Spleen (tissue), 11 donors: Measurements from ENCODE around the gene OMA1. TPM values are rescaled to one million over a fixed set of nuclear protein-coding genes. Genes with fewer than 3 reads are reported as not detected.

Source experiments
- DNase-seq: peaks from one replicate; pipeline ENCODE4 v3.0.0-alpha.2; 2020
- H3K27ac ChIP-seq, 8 donors: fragments of 200-600 bp; sonication (generic) in 7 of 8; 1 replicate in 4 of 8; 2 replicates in 4 of 8; pipeline versions ENCODE4 v1.5.0 to v1.8.0; 2016 to 2021; ENCODE audit warnings: inconsistent platforms in 4 of 8, mild to moderate bottlenecking in 4 of 8, moderate library complexity in 1 of 8
- H3K27me3 ChIP-seq, 7 donors: fragments of 200-600 bp; sonication (generic) in 6 of 7; replicated peaks in 1 of 7; 1 replicate in 4 of 7; 2 replicates in 3 of 7; pipeline versions ENCODE4 v1.5.0 to v1.8.0; 2016 to 2021; ENCODE audit warnings: inconsistent platforms in 3 of 7, mild to moderate bottlenecking in 1 of 7
- H3K36me3 ChIP-seq, 6 donors: fragments of 200-600 bp; sonication (generic) in 5 of 6; 1 replicate in 4 of 6; 2 replicates in 2 of 6; pipeline versions ENCODE4 v1.5.0 to v1.8.0; 2016 to 2021; ENCODE audit warnings: inconsistent platforms in 2 of 6
- H3K4me1 ChIP-seq, 6 donors: fragments of 200-600 bp; sonication (generic) in 5 of 6; 1 replicate in 3 of 6; 2 replicates in 3 of 6; pipeline versions ENCODE4 v1.5.0 to v1.8.0; 2016 to 2021; ENCODE audit warnings: inconsistent platforms in 3 of 6
- H3K4me3 ChIP-seq, 8 donors: fragments of 200-600 bp; sonication (generic) in 7 of 8; 1 replicate in 4 of 8; 2 replicates in 4 of 8; pipeline versions ENCODE4 v1.5.0 to v1.8.0; 2016 to 2021; ENCODE audit warnings: inconsistent platforms in 4 of 8, mild to moderate bottlenecking in 4 of 8, moderate library complexity in 2 of 8
- H3K9me3 ChIP-seq, 8 donors: fragments of 200-600 bp; sonication (generic) in 7 of 8; 1 replicate in 4 of 8; 2 replicates in 4 of 8; pipeline versions ENCODE4 v1.5.0 to v1.8.0; 2016 to 2021; ENCODE audit warnings: inconsistent platforms in 4 of 8
- POLR2A ChIP-seq, 3 donors: fragments of 450-650 bp; IDR thresholded peaks; one replicate each; pipeline ENCODE4 v1.5.1; 2017; ENCODE audit warnings: antibody characterized with exemption in 3 of 3, mild to moderate bottlenecking in 1 of 3
- POLR2AphosphoS5 ChIP-seq, 3 donors: sonication (generic); formaldehyde crosslinking; IDR thresholded peaks; one replicate each; pipeline ENCODE4 v1.5.1; 2017; ENCODE audit warnings: antibody characterized with exemption in 3 of 3
- WGBS, 5 donors: extraction: QIAGEN DNeasy Blood & Tissue Kit in 3 of 5; methylation state at CpG; one replicate each; pipeline versions ENCODE4 v1.1.5 to v1.1.7; 2013 to 2018; 5-methylcytosine and 5-hydroxymethylcytosine counted together
- intact Hi-C: fragments of 100-400 bp; cut with DNase I; formaldehyde crosslinking; loops from one replicate; pipeline ENCODE4 v1.15.0; 2023; ENCODE audit warnings: low total_unique reads
- polyA plus RNA-seq, 3 donors: library from polyadenylated mRNA; stranded (reverse); fragments of 200-250 nt; gene quantifications; one replicate each; pipeline ENCODE4 v1.2.1, GENCODE V29; 2013
- total RNA-seq, 7 donors: library from RNA; depleted of rRNA in 3 of 7; stranded (reverse); fragments of >200 nt in 3 of 7; fragmentation: NEBNext Ultra II Directional in 4 of 7; extraction: Animal tissue kit (Norgen Biotek cat#: 25700) in 4 of 7; gene quantifications; one replicate each; pipeline versions ENCODE4 v1.1.0 to v1.2.1, GENCODE V29; 2016 to 2021
- TF ChIP-seq, protein P1 (sequence below), 11 experiments: fragments of 200-600 bp in 7 of 11; fragments of 450-650 bp in 4 of 11; sonication (generic) in 4 of 11; IDR thresholded peaks in 8 of 11; conservative IDR thresholded peaks in 3 of 11; 1 replicate in 7 of 11; 2 replicates in 4 of 11; pipeline versions ENCODE4 v1.4.0 to v1.8.0; 2016 to 2021; ENCODE audit warnings: antibody characterized with exemption in 11 of 11, inconsistent platforms in 4 of 11, mild to moderate bottlenecking in 1 of 11
- donor health status: healthy with polysubstance abuse.
- donor health status: DM: no; HTN: no; CAD: no; lungs with moderate emphysema.
- donor health status: DM: no; HTN: no; CAD: no.
- donor health status: Bipolar disorder and iron deficiency.
- donor health status: healthy.
- donor health status: DM: no; HTN: no; CAD: no.
- donor health status: DM: yes; HTN: yes; CAD: no.

Gene OMA1
- total and polyA plus RNA-seq, 10 donors = 19.3 to 48.6 (median 32.5) TPM

- H3K27ac ChIP-seq = no peak overlapping the region
- H3K36me3 ChIP-seq = peaks cover 0 to 7% (median 0%) of the 10 kb centered on the region in 6 donors
- intact Hi-C loops = no loop called here
- TF ChIP-seq POLR2AphosphoS5 (IDR thresholded peaks at IDR 0.05) (no peak), POLR2A (IDR thresholded peaks at IDR 0.05) (no peak)
- TF ChIP-seq, protein P1, sequence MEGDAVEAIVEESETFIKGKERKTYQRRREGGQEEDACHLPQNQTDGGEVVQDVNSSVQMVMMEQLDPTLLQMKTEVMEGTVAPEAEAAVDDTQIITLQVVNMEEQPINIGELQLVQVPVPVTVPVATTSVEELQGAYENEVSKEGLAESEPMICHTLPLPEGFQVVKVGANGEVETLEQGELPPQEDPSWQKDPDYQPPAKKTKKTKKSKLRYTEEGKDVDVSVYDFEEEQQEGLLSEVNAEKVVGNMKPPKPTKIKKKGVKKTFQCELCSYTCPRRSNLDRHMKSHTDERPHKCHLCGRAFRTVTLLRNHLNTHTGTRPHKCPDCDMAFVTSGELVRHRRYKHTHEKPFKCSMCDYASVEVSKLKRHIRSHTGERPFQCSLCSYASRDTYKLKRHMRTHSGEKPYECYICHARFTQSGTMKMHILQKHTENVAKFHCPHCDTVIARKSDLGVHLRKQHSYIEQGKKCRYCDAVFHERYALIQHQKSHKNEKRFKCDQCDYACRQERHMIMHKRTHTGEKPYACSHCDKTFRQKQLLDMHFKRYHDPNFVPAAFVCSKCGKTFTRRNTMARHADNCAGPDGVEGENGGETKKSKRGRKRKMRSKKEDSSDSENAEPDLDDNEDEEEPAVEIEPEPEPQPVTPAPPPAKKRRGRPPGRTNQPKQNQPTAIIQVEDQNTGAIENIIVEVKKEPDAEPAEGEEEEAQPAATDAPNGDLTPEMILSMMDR (IDR thresholded peaks at IDR 0.05 in 8 of 11, conservative IDR thresholded peaks at IDR 0.05 in 3 of 11) = no peak
- DNase-seq = no peak
- H3K4me3 ChIP-seq = no peak overlapping the region
- H3K4me1 ChIP-seq = no peaks in the 10 kb centered on the region
- 84 to 97% (median 91%) methylated on average over 3 of the region's 3 CpGs for WGBS, 5 donors
- no peaks in the 10 kb centered on the region for H3K27me3 ChIP-seq
- H3K9me3 ChIP-seq = no peaks in the 10 kb centered on the region
Measured at GRCh38 chr1:58447042-58447441, 99.5 kb downstream of the OMA1 start.

- no peak overlapping the region for H3K4me3 ChIP-seq
- no peak for DNase-seq
- H3K9me3 ChIP-seq = no peaks in the 10 kb centered on the region
- H3K4me1 ChIP-seq = no peaks in the 10 kb centered on the region
- H3K36me3 ChIP-seq = peaks cover 0 to 14% (median 0%) of the 10 kb centered on the region in 6 donors
- TF ChIP-seq POLR2A (IDR thresholded peaks at IDR 0.05) (no peak), POLR2AphosphoS5 (IDR thresholded peaks at IDR 0.05) (no peak)
- TF ChIP-seq, protein P1 (IDR thresholded peaks at IDR 0.05 in 8 of 11, conservative IDR thresholded peaks at IDR 0.05 in 3 of 11) = no peak
- intact Hi-C loops = no loop called here
- H3K27me3 ChIP-seq = no peaks in the 10 kb centered on the region
- H3K27ac ChIP-seq = no peak overlapping the region
Measured at GRCh38 chr1:58446368-58446767, 100.2 kb downstream of the OMA1 start.

- Histone ChIP-seq H3K9me3 (no peaks in the 10 kb centered on the region), H3K36me3 (peaks cover 0 to 15% (median 0%) of the 10 kb centered on the region in 6 donors), H3K4me1 (no peaks in the 10 kb centered on the region), H3K27me3 (no peaks in the 10 kb centered on the region), H3K4me3 (no peak overlapping the region), H3K27ac (no peak overlapping the region)
- DNase-seq = no peak
- 77 to 84% (median 82%) methylated on average over 4 of the region's 4 CpGs for WGBS, 5 donors
- intact Hi-C loops = no loop called here
- no peak for TF ChIP-seq POLR2AphosphoS5 (IDR thresholded peaks at IDR 0.05)
- TF ChIP-seq, protein P1 (IDR thresholded peaks at IDR 0.05 in 8 of 11, conservative IDR thresholded peaks at IDR 0.05 in 3 of 11) = no peak
- TF ChIP-seq POLR2A (IDR thresholded peaks at IDR 0.05) = no peak
Measured at GRCh38 chr1:58443986-58444868, 102.3 kb downstream of the OMA1 start.

DNA sequence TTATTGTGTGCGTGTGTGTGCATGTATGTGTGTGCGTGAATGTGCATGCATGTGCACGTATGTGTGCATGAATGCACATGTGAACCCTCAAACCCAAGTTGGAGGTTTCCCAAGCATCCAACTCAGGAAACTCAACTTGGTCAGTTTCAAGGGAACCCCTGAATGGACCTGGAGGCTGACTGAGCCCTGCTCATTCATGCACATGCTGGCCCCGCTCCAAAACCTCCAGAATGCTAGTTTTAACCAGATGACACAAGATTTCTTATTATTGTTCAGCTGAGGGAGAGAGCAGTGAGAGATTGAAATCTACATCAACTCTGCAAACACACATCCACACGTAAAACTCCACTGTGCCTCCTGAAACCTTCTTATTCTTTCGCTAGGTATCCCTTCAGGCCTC is 104.4 kb downstream of the OMA1 start:
- Histone ChIP-seq H3K36me3 (peaks cover 0 to 20% (median 0%) of the 10 kb centered on the region in 6 donors), H3K4me1 (no peaks in the 10 kb centered on the region), H3K27ac (no peak overlapping the region), H3K4me3 (no peak overlapping the region), H3K27me3 (no peaks in the 10 kb centered on the region), H3K9me3 (no peaks in the 10 kb centered on the region)
- intact Hi-C loops = no loop called here
- no peak for DNase-seq
- TF ChIP-seq POLR2AphosphoS5 (IDR thresholded peaks at IDR 0.05) = no peak
- no peak for TF ChIP-seq POLR2A (IDR thresholded peaks at IDR 0.05)
- TF ChIP-seq, protein P1 (IDR thresholded peaks at IDR 0.05 in 8 of 11, conservative IDR thresholded peaks at IDR 0.05 in 3 of 11) = no peak
- WGBS, 5 donors = 91 to 99% (median 95%) methylated on average over 6 of the region's 6 CpGs
